ENCODE measurements around the gene PBRM1. TPM values are rescaled to one million over a fixed set of nuclear protein-coding genes. Genes with fewer than 3 reads are reported as not detected.

The PBRM1 gene
- total RNA-seq, 4 donors from 2014 or later = 22.5 to 152 (median 56.6) TPM

DNA sequence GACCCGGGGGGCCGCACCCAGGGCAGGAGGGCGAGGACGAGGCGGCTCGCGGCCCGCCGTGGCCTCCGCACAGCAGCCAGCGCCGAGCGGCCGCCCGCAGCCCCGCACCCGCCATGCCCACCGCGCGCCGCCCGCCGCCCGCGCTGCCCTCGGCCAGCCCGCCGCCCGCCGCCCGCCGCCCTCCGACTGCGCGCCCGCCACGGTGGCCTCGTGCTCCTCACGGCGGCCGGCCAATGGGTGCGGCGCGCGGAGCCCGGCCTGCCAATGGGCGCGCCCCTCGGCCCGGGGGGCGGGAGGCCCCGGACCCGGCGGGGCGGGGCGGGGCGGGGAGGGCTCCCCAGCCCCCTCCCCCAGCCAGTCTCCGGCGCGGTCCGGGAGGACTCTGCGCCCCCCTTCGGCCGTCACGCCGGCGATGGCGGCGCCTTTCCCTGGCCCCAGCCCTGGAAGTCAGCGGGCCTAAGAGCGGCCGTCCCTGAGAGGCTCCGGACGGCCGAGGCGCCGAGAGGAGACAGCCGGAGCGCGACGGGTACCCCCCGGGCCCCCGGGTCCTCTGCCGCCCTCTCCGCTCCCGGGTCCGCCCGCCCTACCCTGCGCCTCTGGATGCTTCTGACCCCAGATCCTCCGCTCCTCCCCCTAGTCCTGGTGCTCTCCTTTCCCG is 152.0 kb downstream of the PBRM1 start, which contains the start of gene NT5DC2:
Gene NT5DC2, minus strand, starts transcription at position 235 of the 658 bp plus-strand sequence. Its CDS starts 120 bp downstream, at position 115.
- peak; percentile 64 to 76 for DNase-seq
- H3K36me3 ChIP-seq = no peaks in the 10 kb centered on the region
- intact Hi-C loops (cut with DNase I; ENCODE audit: low total_unique reads) = no loop called here
- peaks cover 0 to 10% of the 10 kb centered on the region in 2 donors for H3K4me1 ChIP-seq
- H3K9me3 ChIP-seq = no peaks in the 10 kb centered on the region
- peak within 1 kb of the TSS; percentile 53 to 61 for H3K4me3 ChIP-seq
- TF ChIP-seq POLR2A (IDR thresholded peaks at IDR 0.05) = peak; percentile 11 to 22
- TF ChIP-seq CTCF (IDR thresholded peaks at IDR 0.05) = peak in 3 of 4 experiments; percentile 11 to 20 (median 16)
- H3K27ac ChIP-seq = peak within 1 kb of the TSS; percentile 80 to 93
- no peaks in the 10 kb centered on the region for H3K27me3 ChIP-seq

DNA sequence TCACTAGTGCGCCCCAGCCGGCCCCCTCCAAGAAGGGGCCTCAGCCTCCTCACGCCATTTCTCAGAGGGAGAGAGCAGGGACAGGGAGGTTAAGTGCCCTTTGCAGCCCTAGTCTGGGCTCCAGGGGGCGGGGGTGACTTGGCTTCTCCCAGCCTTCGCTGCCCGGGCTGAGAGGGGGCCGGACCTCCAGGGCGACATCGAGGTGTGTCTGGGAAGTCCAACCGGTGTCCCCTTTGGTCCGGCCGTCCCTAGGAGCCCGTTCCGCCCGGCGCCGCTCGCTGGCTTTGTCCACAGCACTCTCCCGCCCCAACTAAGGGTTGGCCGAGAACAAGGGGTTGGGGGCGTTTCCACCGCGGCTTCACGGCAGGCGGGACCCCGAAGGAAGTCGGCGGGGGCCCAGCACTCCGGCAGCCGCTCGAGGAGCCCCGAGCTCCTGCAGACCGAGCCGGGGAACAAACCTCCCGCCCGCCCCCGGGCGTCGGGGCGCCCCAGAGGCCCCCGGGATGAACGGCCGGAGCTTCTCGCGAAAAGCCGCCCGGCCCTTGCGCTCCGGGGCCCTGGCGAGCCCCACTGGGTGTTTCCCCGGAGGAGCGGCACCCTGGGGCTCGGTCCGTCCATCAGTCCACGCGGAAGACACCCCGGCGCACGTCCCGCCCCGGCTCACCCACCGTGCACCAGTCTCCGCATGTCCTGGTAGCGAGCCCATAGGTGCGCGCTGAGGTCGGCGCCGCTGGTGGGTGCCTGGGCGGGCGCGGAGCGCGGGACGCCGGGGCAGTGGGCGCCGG is 152.7 kb downstream of the PBRM1 start:
- Histone ChIP-seq H3K36me3 (no peaks in the 10 kb centered on the region), H3K27ac (peak overlapping the region; percentile 72 to 80), H3K4me3 (peak overlapping the region; percentile 53 to 61), H3K4me1 (peaks cover 0 to 8% of the 10 kb centered on the region in 2 donors), H3K27me3 (no peaks in the 10 kb centered on the region), H3K9me3 (no peaks in the 10 kb centered on the region)
- TF ChIP-seq CTCF (IDR thresholded peaks at IDR 0.05) = no peak
- TF ChIP-seq POLR2A (IDR thresholded peaks at IDR 0.05) = peak in 1 of 2 donors; percentile 8
- intact Hi-C loops (cut with DNase I; ENCODE audit: low total_unique reads) = no loop called here
- peak; percentile 28 to 42 for DNase-seq

DNA sequence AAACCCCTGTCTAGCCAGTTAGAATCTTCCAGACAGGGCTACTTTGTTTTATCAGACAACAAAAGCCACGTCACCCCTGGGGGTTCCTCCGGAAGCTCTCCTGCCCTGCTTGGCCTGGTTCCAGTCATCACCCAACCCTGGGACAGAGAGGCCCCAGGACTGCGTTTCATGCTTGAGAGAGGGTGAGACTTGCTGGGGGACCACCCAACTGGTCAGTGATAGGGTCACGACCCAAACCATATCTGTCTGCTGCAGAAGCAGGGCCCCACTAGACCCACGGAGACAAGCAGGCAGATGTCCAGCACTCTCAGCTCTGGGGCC is 153.2 kb downstream of the PBRM1 start:
- peaks cover 0 to 2% of the 10 kb centered on the region in 2 donors for H3K4me1 ChIP-seq
- H3K27me3 ChIP-seq = no peaks in the 10 kb centered on the region
- intact Hi-C loops (cut with DNase I; ENCODE audit: low total_unique reads) = no loop called here
- no peaks in the 10 kb centered on the region for H3K9me3 ChIP-seq
- H3K27ac ChIP-seq = peak overlapping the region; percentile 72 to 80
- H3K36me3 ChIP-seq = no peaks in the 10 kb centered on the region
- peak; percentile 22 to 50 for DNase-seq
- TF ChIP-seq CTCF (IDR thresholded peaks at IDR 0.05) (no peak), POLR2A (IDR thresholded peaks at IDR 0.05) (no peak)
- peak overlapping the region; percentile 53 to 61 for H3K4me3 ChIP-seq

GRCh38 chr3:52531860-52532516 is 153.7 kb downstream of the PBRM1 start:
- TF ChIP-seq POLR2A (IDR thresholded peaks at IDR 0.05) (no peak), CTCF (IDR thresholded peaks at IDR 0.05) (no peak)
- DNase-seq = peak; percentile 17 to 24
- H3K4me3 ChIP-seq = no peak overlapping the region
- H3K36me3 ChIP-seq = no peaks in the 10 kb centered on the region
- no peaks in the 10 kb centered on the region for H3K4me1 ChIP-seq
- no peaks in the 10 kb centered on the region for H3K9me3 ChIP-seq
- H3K27me3 ChIP-seq = no peaks in the 10 kb centered on the region
- intact Hi-C loops (cut with DNase I; ENCODE audit: low total_unique reads) = no loop called here
- H3K27ac ChIP-seq = peak overlapping the region in 1 of 2 donors; percentile 72
